Measurements from ENCODE around the gene ZDHHC21. TPM values are rescaled to one million over a fixed set of nuclear protein-coding genes. Genes with fewer than 3 reads are reported as not detected.

The ZDHHC21 gene
- total and polyA plus RNA-seq, 2 experiments from 2014 or later, result 4.0 to 13.5 TPM

GRCh38 chr9:14671377-14671776, 21.9 kb downstream of the ZDHHC21 start:
- no peak for ATAC-seq
- Mint-ChIP-seq H3K27ac (no peak overlapping the region), H3K27me3 (ENCODE audit: insufficient read depth, low read depth, poor library complexity) (no peaks in the 10 kb centered on the region), H3K4me1 (no peaks in the 10 kb centered on the region), H3K4me3 (no peak overlapping the region), H3K36me3 (ENCODE audit: low read depth) (no peaks in the 10 kb centered on the region; the same call in 2 of the 3 replicates), H3K9me3 (no peaks in the 10 kb centered on the region)
- H3K27me3 ChIP-seq (ENCODE audit: insufficient read depth), result no peaks in the 10 kb centered on the region
- H3K79me2 ChIP-seq (replicated peaks; ENCODE audit: insufficient read depth), result no peaks in the 10 kb centered on the region
- no peaks in the 10 kb centered on the region for H3K4me1 ChIP-seq (ENCODE audit: insufficient read depth)
- H3K36me3 ChIP-seq (ENCODE audit: insufficient read depth), result no peaks in the 10 kb centered on the region
- H3K27ac ChIP-seq (ENCODE audit: low read depth), result no peak overlapping the region
- H3K4me2 ChIP-seq, result no peak overlapping the region
- no peak overlapping the region for H2AFZ ChIP-seq
- no peak overlapping the region for H3K4me3 ChIP-seq
- H3K9me2 ChIP-seq (ENCODE audit: insufficient read depth), result no peaks in the 10 kb centered on the region
- no peaks in the 10 kb centered on the region for H3F3A ChIP-seq (replicated peaks; ENCODE audit: low read depth)
- DNase-seq (ENCODE audit: low spot score), result no peak
- no peaks in the 10 kb centered on the region for H4K20me1 ChIP-seq (replicated peaks; ENCODE audit: insufficient read depth)
- TF ChIP-seq ZNF462 (CRISPR knock-in tag; IDR thresholded peaks at IDR 0.05), result no peak
- no peak for TF ChIP-seq ZNF114 (CRISPR knock-in tag; IDR thresholded peaks at IDR 0.05)
- TF ChIP-seq EZH2 (IDR thresholded peaks at IDR 0.05; ENCODE audit: low read depth, unreplicated experiment), result no peak
- TF ChIP-seq ETS1 (IDR thresholded peaks at IDR 0.05), result no peak
- no peak for TF ChIP-seq EZH2phosphoT487 (IDR thresholded peaks at IDR 0.05; ENCODE audit: unreplicated experiment)
- TF ChIP-seq NANOG (IDR thresholded peaks at IDR 0.05; ENCODE audit: borderline replicate concordance), result no peak
- TF ChIP-seq JUNB (IDR thresholded peaks at IDR 0.05; ENCODE audit: unreplicated experiment), result no peak
- TF ChIP-seq, protein P1, sequence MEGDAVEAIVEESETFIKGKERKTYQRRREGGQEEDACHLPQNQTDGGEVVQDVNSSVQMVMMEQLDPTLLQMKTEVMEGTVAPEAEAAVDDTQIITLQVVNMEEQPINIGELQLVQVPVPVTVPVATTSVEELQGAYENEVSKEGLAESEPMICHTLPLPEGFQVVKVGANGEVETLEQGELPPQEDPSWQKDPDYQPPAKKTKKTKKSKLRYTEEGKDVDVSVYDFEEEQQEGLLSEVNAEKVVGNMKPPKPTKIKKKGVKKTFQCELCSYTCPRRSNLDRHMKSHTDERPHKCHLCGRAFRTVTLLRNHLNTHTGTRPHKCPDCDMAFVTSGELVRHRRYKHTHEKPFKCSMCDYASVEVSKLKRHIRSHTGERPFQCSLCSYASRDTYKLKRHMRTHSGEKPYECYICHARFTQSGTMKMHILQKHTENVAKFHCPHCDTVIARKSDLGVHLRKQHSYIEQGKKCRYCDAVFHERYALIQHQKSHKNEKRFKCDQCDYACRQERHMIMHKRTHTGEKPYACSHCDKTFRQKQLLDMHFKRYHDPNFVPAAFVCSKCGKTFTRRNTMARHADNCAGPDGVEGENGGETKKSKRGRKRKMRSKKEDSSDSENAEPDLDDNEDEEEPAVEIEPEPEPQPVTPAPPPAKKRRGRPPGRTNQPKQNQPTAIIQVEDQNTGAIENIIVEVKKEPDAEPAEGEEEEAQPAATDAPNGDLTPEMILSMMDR (conservative IDR thresholded peaks at IDR 0.05; ENCODE audit: low read depth in 2 of 2), result no peak
- TF ChIP-seq, protein P2, sequence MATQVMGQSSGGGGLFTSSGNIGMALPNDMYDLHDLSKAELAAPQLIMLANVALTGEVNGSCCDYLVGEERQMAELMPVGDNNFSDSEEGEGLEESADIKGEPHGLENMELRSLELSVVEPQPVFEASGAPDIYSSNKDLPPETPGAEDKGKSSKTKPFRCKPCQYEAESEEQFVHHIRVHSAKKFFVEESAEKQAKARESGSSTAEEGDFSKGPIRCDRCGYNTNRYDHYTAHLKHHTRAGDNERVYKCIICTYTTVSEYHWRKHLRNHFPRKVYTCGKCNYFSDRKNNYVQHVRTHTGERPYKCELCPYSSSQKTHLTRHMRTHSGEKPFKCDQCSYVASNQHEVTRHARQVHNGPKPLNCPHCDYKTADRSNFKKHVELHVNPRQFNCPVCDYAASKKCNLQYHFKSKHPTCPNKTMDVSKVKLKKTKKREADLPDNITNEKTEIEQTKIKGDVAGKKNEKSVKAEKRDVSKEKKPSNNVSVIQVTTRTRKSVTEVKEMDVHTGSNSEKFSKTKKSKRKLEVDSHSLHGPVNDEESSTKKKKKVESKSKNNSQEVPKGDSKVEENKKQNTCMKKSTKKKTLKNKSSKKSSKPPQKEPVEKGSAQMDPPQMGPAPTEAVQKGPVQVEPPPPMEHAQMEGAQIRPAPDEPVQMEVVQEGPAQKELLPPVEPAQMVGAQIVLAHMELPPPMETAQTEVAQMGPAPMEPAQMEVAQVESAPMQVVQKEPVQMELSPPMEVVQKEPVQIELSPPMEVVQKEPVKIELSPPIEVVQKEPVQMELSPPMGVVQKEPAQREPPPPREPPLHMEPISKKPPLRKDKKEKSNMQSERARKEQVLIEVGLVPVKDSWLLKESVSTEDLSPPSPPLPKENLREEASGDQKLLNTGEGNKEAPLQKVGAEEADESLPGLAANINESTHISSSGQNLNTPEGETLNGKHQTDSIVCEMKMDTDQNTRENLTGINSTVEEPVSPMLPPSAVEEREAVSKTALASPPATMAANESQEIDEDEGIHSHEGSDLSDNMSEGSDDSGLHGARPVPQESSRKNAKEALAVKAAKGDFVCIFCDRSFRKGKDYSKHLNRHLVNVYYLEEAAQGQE (IDR thresholded peaks at IDR 0.05; ENCODE audit: unreplicated experiment), result no peak
- TF ChIP-seq POLR2AphosphoS5 (IDR thresholded peaks at IDR 0.05; ENCODE audit: low read depth), result no peak
